SK-N-MC (cell line): ENCODE data around the gene ERP27.

Experiments
- EZH2 ChIP-seq: fragments of 200-600 bp; sonication (generic); IDR thresholded peaks from one replicate; pipeline ENCODE4 v1.6.1; 2017; ENCODE audit warnings: antibody characterized with exemption
- POLR2AphosphoS5 ChIP-seq: IDR thresholded peaks from 2 replicates; pipeline ENCODE4 v1.6.1; 2012; ENCODE audit warnings: mild to moderate bottlenecking, low read depth, low read length, borderline replicate concordance

- TF ChIP-seq EZH2 (no peak), POLR2AphosphoS5 (no peak)
Observed at GRCh38 chr12:14962153-14962539, 23.8 kb upstream of the ERP27 start.
